HG03280 (cell line): ENCODE measurements around the gene GLIS1.

ENCODE experiments used
- ATAC-seq: cut with Tn5 transposase; IDR thresholded peaks from one replicate; pipeline ENCODE4 v1.9.1; 2021; ENCODE audit warnings: mild to moderate bottlenecking, moderate library complexity; ENCODE audit not compliant: unreplicated experiment

The GLIS1 gene

DNA sequence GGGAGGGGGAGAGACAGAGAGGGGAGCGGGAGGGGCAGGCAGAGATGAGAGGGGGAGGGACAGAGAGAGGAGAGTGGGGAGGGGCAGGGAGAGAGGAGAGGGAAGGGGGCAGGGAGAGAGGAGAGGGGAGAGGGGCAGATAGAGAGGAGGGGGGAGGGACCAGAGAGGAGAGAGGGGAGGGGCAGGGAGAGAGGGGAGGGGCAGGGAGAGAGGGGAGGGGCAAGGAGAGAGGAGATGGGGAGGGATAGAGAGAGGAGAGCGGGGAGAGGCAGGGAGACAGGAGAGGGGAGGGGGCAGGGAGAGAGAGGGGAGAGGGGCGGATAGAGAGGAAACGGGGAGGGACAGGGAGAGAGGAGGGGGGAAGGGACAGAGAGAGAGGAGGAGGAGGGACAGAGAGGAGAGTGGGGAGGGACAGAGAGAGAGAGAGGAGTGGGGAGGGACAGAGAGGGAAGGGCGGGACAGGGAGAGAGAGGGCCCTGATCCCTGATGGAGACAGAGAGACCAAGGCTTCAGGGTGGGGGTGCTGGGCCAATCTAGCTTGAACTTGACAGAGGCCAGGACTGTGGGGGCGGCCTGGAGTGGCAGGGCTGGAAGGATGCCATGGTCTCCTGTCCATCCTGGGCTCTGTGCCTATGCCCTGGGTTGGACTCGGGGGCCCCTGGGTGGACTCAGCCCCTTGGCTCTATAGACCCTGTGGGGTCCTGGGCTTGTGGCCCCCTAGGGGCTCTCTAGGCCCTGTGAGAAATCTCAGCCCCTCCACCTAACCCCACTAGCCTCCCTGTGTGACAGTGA is 236.1 kb downstream of the GLIS1 start:
- ATAC-seq, result no peak

DNA sequence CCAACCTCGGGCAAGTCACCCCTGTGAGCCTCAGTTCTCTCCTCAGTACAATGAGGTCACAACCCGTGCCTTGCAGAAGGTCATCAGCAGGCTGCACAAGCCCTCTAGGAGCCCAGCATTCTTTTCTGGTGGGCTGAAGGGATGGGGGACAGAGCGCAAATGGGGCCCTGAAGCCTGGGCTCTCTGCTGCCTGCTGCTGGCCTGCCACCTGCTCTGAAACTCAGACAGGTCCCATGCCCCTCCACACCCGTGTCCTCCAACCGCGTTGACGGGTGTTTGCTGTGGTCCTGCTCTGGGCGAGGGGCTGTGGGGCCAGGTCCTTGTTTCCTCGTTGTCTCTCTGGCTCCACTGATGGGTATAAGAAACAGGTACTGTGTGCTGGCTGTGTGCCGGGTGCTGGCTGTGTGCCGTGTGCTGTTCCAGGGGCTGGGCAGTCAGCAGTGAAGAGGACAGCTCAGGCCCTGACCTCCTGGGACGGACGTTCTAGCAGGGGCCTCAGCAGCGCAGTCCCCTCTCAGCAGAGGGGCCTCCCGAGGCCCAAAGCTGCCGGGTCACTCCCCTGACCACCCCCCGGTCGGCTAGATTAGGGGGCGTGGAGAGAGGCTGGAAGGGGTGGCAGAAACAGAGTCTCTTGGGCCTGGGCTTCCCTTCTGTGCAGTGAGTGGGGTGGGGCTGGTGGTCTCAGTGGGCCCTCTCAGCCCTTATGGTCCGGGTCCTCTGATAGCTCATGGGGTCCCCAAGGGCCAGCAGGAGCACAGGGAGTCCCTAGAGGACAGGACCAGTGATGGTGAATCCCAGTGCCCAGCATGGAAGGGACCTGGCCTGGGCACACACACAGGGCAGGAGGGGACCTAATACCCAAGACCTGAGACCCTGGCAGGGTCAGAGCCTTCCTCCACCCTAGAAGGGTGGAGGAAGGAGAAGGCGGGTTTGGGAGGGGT is 237.6 kb downstream of the GLIS1 start:
- no peak for ATAC-seq

DNA sequence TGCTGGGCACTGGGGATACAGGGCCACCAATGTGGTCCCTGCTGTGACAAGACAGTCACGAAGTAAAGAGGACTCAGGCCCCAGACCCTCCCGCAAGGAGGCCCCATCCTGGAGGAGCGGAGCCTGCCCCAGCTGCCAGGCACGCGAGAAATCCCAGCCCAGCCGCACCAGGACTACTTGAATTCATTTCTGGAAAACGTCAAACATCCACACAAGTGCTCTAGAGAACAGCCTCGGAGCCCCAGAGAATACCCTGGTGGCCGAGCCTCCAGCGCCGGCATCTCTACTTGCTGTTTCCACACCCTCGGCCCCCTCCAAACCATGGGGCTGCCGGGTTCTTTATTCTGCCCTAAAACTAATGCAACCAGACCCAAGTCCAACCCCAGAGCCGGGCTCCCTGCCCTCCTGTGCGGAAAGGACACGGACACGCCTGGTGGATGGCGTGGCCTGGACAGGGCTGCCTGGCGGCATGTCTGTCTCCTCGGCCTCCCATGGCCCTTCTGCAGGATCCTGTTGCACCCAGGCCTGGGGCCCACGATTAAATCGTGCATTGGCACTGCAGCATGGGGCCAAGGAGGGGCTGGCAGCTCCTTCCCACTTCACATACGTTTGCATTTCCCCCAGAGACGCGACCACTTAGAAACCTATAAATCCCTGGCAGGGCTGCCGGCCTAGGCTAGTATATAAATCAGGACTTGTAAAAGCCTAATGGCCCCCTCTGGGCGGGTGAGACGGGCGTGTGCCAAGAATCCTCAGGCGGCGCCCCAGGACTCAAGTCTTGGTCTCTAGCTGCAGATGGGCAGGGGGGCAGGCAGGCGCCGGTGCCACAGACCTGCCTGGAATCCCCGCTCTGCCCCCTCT is 238.5 kb downstream of the GLIS1 start:
- no peak for ATAC-seq

DNA sequence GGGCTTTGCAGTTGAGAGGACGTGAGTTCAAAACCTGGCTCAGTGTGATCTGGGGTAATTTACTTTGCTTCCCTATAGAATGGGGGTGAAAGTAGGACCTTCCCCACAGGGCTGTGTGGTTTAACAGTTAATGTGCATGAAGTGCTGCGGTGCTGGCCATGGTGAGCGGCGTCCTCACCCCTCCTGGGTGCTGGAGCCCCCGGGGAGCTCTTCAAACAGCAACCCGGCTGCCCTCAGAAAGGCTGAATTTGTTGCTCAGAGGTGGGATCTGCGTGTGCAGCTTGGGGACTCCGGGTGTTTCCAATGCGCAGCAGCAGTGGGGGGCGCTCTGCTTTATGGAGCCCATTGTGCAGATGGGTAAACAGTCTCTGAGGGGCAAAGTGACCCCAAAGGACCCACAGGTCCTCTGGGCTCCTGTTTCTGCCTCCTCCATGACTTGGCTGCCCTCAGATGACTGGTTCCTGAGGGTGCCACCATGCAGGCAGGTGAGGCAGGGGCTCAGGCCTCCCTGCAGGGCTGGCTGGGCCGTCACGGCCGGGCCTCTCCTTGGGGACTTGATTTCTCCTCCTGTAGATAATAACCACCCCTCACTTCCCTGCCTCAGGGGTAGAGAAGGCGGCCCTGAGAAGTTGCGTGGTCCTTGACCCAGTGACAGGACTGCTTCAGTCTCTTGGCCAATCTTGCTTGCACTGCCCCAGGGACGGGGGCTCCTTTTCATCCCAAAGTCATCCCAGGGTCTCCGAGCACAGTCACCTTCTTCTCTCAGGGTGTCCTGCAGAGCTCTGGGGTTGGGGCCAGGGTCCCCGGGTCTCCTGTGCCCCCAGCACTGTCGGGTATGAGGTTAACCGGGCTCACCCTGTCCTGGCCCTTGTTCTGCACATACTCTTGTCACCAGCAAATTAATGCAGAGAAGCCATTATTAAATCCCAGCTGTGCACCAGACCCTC is 239.4 kb downstream of the GLIS1 start:
- no peak for ATAC-seq

DNA sequence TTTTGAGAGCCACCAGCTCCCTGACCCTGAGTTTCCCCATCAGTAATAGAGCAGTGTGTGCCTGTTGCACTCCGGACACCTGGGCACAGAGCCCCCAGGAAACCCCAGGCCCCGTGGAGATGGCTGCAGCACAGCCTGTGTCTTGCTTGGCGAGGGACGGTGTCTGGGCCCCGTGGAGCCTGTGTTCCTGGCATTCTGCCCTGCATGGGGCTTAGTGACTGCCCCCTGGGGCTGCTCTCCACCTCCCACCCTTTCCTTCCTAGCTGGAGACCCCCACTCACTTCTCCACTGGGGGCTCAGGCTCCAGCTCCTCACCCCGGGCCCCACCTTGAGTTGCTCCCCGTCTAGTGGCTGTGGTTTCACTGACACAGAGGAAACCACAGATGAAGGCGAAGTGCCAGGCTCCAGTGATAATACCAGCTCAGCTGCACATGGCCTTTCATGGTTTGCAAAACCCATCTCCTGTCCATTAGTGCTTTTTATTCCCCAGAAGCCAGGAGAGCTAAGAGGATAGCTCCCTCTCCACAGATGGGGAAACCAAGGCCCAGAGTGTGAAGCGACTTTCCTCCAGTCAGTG is 240.3 kb downstream of the GLIS1 start:
- no peak for ATAC-seq

DNA sequence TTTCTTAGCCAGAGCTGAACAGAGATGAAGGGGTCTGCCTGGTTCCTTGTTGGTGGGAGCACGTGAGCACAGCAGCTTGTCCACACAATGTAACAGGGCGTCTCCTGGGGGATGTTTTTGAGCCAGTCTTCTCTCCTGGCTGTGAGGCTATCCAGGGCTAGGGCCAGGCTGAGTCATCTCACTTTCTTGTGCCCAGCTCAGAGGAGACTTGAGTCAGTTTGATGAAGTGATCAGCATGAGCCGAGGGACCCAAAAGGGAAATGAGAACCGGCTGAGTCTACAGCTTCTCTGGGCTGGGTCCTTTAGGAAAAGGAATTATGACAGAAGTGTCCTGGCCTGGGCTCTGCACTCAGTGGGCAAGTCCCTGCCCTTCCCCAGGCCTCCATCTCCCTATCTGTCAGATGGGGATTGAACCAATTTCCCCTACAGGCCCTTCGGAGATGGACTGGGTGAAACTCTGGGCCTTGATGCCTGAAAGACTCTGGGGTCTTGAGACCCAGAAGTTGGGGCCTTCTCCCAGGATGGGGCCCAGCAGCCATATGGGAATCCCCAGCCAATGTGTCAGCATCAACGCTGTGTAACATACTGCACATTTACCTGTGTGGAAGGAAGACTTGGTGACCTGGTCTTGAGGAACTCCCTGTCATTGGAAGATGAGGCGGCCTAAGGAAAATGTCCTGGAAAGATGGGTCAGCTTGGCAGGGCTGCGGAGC is 243.2 kb downstream of the GLIS1 start:
- ATAC-seq, result no peak

DNA sequence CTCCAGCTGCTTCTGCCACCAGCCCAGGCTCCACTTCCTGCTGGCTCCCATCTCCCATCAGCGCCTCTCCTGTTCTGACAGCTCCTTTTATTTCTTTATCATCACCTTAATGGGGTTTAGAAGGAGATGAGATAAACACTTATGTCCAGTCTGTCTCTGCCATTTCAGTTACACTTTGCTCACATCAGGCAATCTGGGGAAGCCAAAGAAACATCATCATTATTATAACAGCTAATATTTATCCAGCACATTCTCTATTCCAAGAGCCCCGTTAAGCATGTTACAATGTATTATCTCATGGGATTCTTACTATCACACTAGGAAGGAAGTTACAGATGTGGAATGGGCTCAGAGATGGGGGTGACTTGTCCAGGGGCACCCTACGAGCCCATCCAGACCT is 248.6 kb downstream of the GLIS1 start:
- ATAC-seq, result no peak

DNA sequence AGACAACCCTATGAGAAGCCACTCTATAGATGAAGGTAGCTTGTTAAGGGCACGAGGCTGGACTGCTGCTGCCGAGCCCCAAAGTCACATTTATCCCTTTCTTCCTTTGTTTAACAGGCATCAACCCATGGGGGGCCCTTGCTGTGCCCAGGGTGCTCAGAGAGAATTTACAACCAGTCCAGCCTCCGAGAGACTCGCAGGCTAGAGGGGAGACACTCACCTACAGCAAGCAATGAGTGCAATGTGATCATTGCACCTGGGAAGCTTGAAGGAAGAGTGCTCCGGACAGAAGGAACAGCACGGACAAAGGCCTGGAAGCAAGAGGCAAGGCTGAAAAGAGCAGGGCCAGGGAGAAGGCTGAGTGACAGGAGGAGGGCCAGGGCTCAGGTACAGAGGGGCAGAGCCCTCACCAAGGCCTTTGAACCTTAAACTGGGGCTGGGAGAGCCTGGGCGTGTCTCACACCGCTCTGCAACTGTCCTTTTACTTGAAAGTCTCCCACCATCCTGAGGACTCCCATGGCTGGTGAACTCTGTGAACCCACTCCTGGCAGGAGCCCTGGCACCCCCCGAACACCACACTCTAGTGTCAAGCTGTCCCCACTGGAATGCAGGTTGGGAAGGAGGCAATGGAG is 252.5 kb downstream of the GLIS1 start:
- ATAC-seq, result no peak

DNA sequence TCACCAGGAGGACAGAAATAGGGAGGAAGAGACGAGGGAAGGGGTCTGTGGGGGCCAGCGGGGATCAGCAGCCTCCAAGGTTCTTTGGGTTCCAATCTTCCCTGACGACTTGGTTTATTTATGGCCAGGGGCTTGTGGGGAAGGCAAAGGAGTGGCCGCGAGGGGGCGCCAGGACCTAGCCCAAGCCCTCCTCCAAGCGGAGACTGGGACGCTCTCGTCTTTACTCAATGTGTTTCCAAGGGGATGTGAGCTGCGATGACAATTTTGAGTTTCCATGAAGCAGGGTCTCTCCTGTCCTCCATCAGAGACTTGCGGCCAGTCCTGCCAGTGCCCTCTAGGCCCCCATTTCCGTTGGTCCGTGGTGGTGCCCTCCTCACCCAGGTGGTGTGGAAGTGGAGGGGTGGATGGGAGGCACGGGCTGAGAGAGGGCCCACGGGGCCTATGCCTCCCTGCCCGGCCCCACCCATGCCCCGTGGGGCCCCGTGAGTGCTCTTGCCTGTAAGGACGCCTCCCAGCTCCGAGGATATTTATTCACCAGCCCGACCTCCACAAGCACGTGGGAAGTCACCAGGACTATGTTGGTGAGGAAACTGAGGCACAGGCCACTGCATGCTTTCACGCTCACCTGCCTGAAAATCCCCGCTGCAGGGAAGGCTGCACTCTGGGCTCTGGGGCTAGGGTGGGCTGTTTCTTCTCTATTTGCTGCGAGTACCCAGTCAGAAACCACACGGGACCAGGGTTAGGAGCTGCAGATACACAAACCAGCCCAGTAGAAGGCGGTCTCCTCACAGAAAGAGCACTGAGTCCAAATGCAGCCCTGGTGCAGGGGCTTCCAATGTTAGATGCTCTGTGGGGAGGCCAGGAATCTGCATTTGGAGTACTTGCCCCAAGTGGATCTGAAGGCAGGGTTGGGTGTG is 253.2 kb downstream of the GLIS1 start:
- no peak for ATAC-seq

DNA sequence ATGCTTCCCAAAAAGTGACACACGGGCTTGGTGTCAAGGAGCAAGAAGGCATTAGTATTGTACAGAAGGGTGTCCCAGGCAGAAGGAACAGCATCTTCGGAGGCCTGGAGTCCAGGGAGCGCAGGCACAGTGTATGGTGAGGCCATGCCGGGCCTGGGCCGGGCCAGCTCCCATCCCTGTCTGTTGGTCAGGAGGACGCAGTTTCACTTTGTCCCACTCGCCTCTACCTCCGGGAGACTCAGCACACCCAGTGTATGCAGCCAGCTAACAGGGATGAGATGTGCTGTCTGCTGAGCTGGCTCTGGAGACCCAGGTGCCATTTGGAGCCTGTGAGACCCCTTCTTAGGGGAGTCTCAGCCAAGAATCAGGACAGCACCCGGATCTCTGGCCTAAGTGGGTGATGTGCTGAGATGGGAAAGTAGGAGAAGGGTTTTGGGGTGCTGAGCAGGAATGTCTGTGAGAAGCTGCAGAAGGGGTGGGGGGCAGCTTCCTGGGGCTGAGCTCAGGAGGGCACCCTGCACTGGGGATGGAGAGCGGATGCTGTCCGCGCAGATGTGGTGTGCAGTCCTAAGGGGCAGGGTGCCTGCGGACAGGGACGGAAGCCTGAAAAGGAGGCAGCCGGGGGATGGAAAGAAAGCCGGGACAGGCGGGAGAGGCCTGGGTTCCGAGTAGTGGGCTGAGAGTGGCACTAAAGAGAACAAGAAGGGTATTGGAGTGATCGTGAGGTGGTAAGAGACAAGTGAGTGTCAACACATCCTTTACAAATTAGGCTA is 254.1 kb downstream of the GLIS1 start:
- ATAC-seq, result no peak

DNA sequence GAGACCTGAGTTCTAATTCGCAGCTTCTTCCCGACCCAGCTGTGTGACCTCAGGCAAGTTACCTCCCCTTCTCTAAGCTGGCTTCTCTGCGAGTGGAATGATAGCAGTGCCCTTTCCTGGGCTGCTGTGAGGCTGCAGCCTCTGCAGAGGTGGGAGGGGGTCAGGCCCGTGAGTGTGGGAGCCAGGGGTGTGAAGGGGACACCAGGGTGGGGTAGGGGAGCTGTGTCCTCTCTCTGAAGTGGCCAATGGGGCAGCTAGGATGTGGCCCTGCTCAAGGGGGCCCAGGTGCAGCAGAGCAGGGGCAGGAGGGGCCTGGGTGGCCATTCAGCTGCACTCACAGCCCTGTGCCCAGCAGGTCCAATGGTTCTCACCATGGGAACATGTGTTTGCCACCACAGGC is 255.3 kb downstream of the GLIS1 start:
- no peak for ATAC-seq

DNA sequence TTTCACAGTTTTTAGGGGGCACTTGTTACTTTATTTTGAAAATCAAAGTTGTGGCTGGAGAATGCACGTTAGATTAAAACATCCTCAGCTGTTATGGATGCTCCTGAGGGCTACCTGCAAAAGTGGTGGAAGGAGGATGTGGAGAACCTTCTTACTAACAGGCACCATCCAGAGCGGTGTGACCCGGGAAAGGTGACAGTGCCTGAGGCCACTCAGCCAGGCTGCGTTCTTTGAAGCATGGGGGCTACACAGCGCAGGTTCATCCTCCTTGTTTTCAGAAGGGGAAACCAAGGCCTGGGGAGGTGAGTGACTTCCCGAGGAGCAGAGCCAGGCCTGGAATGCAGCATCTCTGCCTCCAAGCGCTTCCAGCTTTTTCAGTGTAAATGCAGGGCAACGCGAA is 255.8 kb downstream of the GLIS1 start:
- ATAC-seq, result no peak

DNA sequence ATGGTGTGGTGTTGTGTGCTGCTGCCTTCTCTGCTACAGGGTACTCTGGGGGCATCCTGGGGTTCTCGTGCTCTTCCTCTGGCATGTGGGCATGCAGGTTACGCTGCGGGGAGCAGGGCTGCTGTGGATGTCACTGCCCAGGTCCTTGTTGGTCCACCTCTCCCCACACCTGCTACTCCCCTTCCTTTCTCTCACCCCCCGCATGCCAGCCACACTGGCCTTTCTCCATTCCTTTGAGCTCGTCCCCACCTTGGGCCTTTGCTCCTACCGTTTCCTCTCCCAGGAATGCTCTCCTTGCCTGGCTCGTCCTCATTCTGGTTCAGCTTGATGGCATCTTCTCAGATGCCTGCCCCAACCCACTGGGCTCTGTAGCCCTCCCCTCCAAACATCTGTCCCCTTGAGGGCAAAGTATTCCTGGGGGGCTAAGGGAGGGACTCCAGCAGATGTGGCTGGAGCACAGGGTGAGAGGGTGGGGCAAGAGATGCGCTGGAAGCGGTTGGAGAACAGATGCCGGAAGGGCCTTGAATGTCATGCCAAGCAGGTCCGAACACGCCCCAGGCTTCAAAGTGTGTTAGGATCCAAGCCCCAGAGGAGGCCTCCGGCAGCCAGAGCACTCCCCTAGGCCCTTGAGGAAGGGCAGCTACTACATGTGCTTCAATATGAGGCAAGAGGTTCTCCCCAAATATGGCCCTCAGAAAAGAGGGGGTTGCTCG is 256.4 kb downstream of the GLIS1 start:
- no peak for ATAC-seq

DNA sequence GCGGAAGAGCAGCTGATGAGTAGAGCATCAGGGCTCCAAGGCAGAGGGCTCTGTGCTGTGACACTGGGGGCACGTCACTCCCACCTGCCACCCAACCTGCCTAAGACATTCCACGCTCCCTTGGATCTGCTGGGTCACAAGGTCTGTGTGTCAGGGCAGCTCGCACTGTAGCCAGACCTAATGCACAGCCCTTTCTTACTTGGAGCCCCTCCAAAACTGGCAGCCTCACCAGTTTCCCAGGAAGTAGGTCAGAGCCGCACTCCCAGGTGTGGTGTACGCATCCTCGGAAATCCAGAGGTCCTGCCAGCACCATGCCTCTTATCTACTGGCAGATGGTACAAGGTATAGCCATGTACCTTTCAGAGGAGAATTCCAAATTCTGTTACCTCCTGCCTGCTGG is 257.5 kb downstream of the GLIS1 start:
- ATAC-seq, result no peak

DNA sequence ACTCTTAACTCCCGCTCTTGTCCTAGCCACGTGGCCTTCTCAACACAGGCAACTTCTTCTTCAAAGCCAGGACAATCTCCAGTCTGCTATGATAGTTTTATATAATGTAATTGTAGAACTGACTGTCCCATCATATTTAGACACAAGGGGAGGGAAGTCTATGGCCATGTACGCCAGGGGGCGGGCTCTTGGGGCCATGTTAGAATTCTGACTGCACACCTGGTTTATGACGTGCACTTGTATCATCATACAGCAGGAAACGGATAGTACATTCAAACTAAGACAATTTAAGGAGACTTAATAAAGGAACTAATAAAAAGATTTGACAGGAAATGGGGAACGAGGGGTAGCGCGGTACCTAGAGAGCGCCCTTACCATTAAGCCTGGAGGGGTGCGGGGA is 258.3 kb downstream of the GLIS1 start:
- no peak for ATAC-seq

DNA sequence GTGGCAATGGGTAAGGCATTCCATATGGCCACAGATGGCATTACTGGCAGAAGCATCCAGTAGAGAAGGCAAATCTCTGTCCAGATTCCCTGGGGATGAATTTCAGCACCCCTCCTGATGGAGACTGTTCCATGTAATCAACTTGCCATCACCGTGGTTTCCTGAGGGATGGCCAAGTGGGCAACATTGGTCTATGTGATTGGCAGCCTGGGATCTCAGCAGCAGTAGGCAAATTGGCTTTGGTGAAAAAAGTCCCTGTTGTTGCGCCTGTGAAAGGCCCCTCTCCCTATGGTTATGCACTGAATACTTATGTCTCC is 260.5 kb downstream of the GLIS1 start:
- no peak for ATAC-seq
